ENCODE results near the gene CD72.

- TF ChIP-seq EZH2 (IDR thresholded peaks at IDR 0.05; ENCODE audit: low read length, unreplicated experiment) (no peak), CTCF (conservative IDR thresholded peaks at IDR 0.05; ENCODE audit: low read depth, low read length) (no peak)
These were observed 13.4 kb downstream of the CD72 start, which contains the start of gene TESK1 for GRCh38 chr9:35604578-35605350.

All from PC-3 (cell line).